LoVo (cell line): ENCODE data around the gene CD274.
A peak's percentile ranks its signal among the peaks of the same experiment; 100 is the strongest.

Experiments used
- DNase-seq: peaks from one replicate; pipeline ENCODE4 v3.0.0-alpha.2; 2016; ENCODE audit warnings: low spot score

CD274 gene

DNA sequence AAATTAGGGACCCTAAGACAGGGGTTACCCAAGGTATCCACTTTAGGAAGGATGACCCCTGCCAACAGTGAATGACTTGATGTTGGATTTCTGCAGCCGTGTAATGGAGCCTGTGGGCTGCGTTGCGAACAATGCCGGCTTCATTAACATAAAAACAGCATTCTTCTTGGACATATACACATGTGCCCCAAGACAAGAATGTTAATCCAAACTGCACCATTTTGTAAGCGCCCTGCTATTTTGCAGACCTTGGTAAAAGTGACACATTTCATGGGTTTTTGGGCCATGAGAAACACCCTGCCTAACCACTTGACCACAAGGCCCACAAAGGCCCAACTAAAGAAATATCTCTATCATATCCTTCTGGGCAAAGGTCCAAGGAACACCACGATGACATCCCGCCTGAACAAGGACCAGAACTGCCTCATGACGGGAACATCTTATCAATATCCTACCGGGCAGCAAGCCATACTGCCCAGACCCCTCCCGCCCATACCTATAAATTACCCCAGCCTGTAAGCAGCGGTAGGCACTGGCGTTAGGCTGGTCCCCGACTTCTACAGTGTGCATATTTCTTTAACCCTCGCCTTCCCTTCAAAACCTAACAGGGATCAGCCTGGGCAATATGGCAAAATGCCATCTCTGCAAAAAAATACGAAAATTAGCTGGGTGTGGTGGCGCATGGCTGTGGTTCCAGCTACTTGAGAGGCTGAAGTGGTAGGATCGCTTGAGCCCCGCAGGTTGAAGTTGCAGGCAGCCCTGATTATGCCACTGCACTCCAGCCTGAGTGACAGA is 50.3 kb downstream of the CD274 start:
- DNase-seq: no peak

DNA sequence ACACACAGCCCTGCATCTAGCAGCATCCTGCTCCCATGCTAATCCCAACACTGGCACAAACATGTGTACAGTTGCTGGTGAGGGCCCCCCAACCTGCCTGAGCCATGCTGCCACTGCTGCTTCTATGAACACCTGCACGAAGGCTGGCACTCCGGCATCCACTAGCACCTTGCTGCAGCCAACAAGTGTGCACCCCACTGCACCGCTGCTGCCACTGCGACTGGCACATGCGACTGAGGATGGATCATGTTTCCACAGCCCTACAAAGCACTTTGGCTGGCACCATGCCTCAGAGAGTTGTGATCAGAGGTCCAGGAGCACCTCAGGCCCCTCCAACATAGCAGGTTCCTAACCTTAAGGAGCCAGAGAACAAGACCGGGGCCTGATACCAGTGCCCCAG is 52.2 kb downstream of the CD274 start:
- no peak for DNase-seq

DNA sequence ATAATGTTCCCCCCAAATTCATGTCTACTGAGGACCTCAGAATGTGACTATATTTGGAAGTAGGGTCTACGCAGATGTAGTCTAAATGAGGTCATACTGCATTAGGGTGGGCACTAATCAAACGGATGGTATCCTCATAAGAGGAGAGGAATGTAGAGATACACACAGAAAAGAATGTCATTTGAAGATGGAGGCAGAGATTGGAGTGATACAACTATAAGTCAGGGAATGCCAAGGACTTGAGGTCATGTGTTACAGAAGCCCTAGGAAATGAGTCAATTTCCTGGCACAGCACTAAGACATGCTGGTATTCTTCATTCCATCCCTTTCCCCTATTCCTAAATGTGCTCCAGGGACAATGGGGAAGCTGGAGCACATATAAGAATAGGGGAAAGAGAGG is 59.2 kb downstream of the CD274 start:
- peak; percentile 13 for DNase-seq

DNA sequence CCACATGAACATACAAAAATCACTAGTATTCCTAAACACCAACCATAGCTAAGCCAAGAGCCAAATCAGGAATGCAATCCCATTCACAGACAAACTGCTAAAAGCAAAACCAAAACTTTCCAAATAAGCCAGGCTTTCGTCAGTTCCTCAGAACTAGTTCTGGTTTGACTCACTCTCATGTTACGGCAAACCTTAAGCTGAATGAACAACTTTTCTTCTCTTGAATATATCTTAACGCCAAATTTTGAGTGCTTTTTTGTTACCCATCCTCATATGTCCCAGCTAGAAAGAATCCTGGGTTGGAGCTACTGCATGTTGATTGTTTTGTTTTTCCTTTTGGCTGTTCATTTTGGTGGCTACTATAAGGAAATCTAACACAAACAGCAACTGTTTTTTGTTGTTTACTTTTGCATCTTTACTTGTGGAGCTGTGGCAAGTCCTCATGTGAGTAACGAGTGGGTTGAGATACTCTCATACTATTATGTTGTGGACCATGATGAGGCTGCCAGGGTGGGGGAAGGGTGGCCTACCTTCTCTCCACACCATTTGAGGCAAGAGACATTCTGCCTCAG is 60.1 kb downstream of the CD274 start, which contains the start of gene PDCD1LG2:
Gene PDCD1LG2, plus strand, starts transcription at position 172 of the 572 bp plus-strand sequence. CDS start 12,016 bp downstream, outside the sequence.
- DNase-seq: no peak

DNA sequence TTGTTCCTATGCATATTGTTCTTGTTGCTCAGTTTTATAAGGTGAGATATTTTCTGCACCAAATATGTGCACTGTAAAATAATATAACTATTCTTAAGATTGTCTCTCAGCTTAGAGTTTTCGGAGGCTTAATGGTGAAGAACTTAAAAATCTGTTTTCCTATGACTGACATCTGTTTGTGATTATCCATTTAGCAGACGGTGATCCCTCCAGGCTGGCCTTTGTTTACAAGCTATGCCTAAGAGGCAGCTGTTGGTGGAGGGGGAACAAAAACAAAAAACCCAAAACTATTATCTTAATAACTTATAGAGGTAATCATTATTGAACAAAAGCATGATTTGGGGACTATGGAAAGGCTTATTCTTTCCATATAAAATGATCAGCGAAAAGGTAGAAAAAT is 60.6 kb downstream of the CD274 start:
- no peak for DNase-seq

DNA sequence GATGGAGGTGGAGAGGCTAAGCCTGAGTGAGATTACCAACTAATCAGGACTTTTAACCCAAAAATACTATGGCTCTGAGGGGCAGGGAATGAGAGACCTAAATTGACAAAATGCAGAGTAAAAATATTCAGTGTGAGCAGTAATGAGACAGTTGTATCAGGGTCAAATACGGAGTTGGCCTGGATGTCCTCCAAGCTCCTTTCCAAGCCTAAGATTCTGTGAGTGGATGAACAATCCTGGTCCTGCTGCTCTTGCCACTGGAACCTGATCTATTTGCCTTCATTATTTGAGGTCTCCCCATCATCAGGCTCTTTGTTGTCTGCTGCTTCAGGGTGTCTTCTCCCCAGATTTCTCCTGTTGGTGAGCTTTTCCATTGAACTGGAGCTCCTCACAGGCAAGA is 61.1 kb downstream of the CD274 start:
- DNase-seq: no peak

DNA sequence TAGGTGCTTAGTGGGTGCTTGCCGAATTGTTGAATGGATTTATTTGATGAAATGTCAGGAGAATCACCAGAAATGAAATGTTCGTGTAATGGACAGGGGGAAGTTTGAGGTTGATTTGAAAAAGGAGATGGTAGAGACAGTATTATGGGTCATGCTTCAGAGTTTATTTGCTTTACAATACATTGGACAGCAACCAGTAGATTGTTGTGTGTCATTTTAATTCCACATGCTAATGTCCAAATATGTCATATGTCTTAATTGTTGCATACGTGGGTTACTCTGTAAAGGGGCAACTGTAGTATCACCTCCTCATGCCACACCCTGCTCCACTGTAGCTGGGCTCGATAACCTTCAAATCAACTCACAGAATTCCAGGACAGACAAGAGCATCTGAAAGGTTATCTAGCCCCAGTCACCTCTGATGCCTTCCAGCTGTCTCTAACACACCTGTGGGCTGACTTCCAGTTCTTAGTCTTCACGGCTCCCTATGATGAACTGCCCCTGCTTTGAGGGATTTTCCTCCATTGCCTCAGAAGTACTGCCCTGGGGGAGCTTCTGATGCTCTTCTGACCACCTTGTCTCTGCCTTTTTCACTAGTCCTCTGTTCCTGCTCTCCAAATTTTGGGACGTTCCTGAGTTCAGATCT is 61.7 kb downstream of the CD274 start:
- no peak for DNase-seq

DNA sequence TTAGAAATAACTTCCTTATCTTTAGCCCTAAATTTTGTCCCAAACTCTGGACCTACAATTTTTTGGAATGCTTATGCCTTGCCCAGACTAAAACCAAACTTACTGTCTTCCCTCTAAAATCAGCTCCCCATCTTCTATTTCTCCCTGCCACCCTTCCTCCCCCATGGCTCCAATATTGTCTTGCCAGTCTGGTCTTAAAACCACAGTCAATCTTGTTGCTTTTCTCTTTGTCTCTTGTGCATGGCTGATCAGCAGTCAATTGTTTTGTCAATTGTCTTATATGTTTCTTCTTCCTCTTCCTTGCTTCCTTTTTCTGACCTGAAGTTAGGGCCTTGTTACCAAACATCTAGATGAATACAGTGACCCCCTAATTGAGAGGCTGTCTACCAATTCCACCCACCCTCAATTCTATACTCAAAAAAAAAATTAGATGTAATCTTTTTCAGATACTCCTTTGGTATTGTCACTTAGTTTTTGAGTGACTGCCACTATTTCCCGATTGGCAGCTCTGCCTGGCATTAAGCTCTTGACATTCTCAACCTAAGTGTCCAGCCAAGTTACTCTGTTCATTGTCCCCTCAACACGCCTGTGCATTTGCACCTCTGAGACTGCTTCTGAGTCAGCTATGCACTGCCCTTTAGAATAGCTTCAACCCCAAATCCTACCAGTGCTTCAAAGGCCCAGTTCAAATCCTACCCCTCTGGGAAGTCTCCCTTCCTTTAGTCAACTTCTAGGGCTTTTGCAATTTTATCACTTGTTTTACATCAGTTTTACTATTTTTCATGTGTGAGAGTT is 62.5 kb downstream of the CD274 start:
- DNase-seq: no peak

DNA sequence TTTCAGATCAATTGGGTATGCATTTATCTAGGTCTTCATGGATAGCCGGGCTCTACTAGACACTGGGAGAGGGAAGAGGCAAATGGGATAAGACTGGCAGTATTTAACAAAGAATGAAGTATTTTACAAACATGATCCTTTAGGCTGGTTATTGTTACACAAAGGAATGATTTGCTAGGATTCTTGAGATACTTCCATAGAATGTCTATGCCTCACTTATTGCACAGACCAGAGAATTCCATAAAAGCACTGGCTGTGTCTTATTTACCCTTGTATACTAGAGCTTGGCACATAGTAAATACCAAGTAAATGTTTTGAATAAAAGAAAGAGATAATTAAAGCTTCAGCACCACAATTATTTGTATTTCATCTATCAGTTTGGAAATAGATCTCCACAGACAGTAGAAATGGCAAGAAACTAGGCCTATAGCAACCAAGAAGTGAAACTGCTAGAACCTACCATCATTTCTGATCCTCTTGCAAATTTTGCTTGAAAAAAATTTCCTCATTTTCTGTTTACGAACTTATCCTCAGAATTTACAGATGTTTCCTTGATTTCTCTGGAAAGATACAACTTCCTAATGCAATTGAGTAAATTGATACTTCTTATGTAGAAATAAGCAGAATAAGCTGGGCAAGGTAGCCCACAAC is 63.7 kb downstream of the CD274 start:
- DNase-seq: no peak

DNA sequence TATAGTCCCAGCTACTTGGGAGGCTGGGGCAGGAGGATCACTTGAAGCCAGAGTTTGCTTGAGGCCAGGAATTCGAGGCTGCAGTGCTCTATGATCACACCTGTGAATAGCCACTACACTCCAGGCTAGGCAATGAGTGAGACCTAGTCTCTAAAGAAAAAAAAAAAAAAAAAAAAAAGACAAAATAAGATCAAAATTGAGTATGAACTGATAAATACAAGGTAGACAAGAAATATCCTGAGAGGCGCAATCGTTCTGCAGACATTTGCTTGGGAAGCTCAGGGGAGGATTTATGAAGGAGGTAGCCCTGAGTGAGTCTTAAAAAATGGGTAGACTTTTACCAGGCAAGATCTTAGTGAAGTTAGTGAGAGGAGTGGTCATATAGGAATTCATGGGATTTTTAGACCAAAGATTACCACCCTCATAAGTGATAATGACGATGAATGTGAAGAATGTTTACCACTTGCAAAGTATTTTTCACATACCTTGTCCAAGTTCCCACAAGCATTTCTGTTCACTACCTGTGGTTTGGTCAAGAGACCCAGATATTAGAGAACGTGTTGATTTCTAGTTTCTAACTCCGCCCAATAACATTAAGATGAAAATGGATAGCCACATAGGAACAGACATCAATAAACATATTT is 64.4 kb downstream of the CD274 start:
- DNase-seq: no peak

DNA sequence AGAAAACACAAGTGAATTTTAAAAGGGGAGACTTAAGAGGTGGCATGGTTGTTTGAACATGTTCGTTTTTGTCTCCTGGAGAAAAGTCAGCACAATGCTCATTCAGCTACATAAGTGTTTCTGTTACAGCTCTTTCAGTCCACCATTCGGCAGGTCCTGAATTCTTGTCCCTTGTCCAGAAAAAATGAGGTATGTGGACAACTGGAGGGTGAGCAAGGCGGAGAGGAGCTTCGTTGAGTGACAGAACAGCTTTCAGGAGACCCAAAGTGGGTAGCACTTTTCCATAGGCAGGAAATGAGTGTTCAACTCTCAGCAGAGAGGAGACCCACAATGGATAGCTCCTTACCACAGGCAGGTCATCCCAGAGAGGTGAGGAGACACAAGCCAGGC is 64.9 kb downstream of the CD274 start:
- no peak for DNase-seq

DNA sequence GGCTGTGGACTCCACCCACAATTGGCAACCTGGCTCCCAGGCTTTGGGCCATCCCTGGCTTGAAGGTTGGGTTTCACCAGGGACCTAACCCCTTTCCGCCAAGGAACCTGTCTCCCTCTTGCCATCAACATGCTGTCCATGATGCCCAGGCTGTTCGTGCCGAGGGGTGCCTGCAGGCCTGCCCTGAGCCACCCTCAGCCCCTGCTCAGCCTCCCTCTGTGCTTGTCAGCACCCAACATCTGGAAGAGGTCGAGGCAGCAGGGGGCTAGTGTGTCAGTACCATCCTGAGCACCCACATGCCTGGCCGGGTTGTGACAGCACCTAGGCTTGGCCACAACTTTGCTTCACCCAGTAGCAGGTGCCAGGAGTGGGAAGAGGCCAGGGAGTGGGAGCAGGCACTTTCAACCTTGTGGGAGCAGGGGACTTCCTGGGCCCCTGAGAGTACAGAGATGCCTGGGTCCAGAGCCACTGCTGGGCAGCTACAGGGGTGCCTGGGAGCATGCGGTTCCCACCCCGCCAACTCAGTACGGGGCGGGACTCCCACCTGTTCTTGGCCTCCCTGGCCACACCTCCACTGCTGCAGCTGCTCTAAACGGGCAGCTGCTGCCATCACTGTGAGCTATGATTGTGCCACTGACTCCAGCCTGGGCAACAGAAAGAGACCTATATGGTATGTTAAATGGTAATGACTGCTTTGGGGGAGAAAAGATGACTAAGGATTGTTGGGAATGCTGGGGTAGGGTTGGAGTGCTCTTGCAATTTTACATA is 66.3 kb downstream of the CD274 start:
- no peak for DNase-seq

DNA sequence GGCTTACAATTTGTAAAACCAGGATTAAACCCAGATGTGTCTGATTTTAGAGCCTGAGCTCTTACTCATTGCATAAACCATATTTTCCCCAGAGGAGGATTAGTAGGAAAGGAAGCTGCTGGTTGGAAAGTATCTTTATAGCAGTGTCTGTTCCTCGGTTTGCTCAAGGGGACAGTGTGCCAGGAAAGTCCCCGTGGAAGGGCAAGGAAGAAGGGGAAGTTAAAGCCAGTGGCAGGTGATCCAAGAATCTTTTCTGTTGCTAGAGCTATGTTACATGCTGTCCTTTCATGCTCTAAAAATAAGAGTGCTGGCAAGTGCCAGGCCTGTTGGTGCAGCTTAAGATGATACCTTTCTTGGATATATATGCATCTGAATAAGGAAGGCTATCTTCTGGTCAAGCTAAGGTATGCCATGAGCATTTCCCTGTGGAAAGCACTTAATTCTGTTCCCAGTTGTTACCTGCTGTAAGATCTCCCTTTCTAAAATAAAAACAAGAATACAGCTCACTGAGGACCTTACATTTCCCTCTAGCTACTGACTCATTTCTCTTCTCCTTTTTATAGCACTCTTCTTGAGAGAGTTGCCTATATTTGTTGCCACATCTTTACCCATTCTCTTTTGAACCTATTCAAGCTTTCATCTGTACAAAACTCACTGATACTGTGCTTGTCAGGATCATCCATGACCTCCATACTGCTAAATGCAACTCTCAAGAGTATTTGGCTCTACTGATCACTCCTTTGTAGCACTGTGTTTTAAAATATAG is 68.0 kb downstream of the CD274 start:
- DNase-seq: no peak

DNA sequence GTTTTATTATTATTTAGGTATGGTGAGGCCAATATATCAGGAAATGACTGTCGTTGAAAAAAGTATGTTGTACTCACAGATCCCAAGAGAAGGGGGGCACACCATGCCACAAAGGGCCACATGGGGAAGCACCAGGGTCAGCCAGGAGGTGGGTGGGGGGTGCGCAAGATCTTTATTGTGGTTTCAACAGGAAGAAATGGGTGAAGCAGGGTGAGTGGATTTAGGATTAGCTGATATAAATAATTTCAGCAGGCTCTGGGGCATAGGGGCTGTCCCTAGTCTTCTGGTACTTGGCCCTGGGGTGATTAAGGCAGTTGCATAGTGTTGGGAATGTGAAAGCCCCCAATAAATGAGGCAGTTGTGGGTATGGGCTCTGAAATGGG is 68.6 kb downstream of the CD274 start:
- DNase-seq: no peak
